HG02981 (cell line): ENCODE data around the gene MASP1.
A peak's percentile ranks its signal among the peaks of the same experiment; 100 is the strongest.
"Not testable (repeated sequence)": the region's sequence is repeated elsewhere in the genome, so short reads cannot be mapped to it uniquely, and the experiment has no call there.

Experiments
- ATAC-seq: cut with Tn5 transposase; IDR thresholded peaks from one replicate; pipeline ENCODE4 v1.9.1; 2021; ENCODE audit warnings: mild to moderate bottlenecking, moderate library complexity; ENCODE audit not compliant: unreplicated experiment

MASP1 gene

DNA sequence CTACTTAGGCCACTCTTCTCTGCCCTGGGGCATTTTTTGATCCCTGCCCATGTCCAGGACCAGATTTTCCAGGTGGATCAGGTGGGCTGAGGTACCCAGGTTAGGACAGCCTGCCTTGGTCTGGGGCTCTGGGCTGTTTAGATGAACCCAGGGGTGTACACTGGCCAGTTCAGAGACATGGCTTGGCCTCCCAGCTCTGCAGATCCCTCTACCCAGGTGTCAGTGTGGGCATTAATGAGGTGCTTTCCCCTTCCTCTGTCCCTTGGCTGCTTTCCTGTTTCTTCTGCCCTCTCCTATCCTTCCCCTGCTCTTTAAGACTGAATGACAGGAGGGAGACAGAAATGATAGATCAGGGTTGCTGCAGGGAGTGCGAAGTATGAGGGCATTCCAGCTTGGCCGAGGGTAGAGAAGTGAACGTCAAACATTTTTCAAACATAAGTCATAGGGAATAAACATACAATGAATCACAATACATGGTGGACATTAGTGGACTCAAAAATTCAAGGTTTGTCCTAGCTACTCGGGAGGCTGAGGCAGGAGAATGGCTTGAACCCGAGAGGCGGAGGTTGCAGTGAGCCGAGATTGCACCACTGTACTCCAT lies 63.8 kb downstream of the MASP1 start:
- ATAC-seq: no peak

DNA sequence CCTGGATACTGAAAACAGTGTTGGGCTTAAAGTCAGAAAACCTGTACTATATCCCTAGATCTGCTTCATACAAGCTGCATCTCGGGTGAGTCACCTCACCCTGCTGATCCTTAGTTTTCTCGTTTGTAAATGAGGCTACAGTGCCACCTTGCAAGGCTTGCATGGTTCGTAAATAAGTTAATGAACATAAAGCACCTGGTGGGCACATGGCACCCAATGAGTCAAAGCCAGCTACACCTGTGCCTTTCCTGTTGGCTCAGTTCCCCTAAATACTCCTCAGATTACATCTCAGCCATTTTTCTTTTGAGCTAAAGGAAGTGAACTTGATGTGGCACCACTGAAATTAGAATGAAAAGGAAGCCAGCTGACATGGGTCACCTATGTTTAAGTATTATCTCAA lies 67.7 kb downstream of the MASP1 start:
- no peak for ATAC-seq

DNA sequence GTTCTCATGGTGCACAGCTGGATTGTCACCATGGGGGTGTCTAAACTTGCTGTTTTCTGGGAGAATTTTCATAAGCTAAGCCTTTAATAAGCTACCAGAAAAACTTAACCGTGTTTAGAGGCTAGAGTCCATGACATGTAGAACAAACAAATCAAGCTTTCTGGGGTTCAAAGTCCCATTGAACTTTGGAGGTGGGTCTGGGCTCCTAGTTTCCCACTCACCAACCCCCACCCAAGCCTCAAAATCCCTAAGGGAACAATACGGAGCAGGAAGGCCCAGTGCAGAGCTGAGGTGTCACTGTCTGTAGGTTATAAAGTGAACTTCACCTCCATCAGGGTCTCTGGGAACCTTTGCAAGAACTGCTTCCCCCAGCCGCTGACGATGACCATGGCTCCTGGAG lies 68.7 kb downstream of the MASP1 start:
- no peak for ATAC-seq

DNA sequence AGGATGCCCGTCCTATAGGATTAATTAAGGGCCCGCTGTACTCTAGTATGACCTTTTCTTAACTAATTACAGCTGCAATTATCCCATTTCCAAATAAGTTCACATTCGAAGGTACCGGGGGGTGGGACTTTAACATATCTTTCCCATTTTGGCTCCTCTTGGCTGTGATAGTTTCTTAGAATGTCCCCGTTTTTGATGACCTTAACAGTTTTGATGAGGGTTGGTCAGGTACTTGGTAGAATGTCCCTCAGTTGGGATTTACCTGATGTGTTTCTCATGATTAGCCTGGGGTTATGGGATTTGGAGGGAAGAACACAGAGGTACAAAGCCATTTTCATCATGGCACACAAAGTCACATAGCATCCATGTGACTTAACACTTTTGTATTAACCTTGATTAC lies 76.1 kb downstream of the MASP1 start:
- ATAC-seq: no peak

DNA sequence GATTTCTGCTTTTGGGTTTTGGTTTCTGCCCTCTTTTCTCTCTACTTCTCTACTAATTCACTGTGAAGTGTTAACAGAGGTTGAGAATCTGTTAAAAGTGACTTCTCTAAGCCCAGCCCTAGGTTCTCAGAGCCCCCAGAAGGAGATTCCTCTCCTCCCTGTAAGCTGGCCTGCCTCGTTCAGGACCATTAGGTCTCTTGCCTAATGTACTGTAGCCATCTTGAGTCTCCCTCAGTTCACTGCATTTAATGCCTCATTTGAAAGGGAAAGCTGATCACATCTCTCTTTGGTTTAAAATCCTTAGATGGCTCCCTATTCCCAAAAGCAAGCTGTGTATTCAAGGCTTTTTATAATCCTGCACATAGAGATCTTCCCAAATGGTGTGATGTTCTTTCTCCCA lies 77.9 kb downstream of the MASP1 start:
- no peak for ATAC-seq

DNA sequence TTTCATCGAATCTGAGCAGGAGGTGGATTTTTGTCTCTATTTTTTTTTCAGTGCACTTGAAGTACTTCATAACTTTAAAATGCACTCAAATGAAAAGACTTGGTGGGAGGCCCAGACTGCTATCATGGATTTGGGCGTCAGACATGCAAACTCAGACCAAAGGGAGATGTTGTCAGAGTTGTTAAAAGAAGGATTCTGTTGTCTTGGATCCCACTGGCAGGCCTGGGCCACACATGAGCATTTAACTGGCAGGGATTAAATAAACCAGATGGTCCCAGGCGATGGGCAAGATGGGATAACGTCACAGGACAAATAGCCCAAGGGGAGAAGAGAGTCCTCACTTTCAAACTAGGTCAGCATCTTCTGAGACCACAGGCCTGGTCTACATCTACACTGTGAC lies 78.8 kb downstream of the MASP1 start:
- ATAC-seq: no peak

DNA sequence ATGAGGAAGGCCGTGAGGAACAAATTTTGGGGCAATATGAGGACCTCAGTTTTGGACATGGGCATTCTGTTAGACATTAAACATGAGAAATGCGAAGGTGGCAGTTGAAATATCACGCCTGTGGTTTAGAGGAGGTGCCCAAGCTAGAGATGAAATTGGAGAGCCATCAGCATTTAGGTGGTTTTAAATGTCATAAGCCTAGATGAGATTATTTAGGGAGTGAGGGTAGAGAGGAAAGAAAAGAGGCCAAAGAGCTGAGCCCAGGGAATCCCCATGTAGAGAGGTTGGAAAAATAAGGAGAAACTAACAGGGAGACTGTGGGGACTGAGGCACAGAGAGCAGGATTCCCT lies 79.4 kb downstream of the MASP1 start:
- no peak for ATAC-seq

DNA sequence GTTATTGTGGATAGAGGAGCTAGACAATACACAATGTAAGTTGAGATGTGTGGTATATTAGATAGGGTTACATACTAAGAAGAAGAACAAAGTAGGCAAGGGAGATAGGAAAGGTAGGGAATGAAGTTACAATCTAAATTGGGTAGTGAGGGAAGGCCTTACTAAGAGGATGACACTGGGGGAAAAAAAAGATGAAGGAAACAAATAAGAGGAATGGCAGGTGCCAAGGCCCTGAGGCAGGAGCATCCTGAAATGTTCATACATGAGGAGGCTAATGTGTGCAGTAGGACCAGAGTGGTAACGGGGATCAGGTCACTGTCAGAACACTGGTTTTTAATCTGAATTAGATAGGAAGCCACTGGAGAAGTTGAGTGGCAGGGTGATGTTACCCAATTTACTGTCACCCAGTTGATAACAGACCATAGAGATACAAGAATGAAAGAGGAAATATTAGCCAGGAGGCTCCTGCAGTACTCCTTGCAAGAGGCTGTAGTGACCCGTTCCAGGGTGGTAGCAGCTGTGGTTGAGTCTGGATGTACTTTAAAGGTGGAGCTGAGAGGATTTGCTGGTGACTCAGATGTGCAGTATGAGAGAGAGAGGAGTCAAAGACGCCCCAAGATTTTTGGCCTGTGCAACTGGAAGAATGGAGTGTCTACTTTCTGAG lies 79.9 kb downstream of the MASP1 start:
- no peak for ATAC-seq

DNA sequence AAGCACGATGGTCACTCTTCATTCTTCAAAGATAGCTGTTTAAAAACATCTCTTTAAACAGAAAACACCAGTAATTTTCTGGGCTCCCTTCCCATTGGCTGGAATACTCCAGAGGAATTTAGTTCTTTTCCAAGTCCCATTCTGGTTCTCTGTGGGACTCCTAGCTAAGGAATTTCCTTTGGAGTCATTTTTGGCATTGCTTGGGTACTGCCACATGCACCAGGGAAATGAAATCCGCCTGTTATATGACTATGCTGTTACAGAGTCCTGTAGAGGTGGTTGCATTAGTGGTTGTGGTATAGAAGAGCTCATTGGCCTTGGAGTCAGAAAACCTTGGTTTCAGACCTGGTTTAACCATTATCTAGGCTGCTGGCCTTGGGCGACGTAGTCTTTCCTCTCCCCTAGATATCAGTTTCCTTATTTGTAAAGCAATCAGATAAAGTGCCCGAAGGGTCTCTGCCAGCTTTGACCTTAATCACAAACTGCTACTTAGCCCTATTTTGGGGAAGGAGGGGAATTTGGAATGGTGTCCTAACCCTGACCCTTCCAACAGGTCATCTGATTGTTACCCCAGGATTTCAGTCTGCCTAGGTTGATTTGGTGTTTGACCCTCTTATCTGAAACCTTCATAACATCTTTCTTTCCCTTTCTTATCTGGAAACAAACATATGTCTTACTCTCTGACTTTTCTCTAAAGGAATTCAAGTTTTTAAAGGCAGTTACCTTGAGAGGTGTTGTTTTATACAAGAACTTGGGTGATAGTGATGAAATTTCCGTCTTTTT lies 80.8 kb downstream of the MASP1 start:
- ATAC-seq: peak; percentile 98

DNA sequence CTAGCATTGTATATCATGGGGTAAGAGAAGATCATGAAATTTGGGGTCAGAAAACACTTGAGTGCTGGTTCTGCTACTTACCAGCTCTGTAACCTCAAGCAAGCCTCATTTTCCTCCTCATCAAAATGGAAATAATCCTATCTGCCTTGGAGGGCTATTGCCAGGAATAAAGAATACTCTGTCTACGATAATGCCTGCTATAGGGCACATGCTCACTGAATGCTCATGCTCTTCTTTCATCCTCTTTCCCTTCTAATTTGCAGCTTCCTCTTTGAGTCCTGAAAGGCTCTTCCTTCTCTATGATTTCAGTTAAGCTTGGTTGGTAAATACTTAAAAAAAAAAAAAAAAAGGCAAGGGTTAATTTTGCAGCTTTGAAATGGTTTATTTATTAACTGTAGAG lies 81.4 kb downstream of the MASP1 start:
- no peak for ATAC-seq

DNA sequence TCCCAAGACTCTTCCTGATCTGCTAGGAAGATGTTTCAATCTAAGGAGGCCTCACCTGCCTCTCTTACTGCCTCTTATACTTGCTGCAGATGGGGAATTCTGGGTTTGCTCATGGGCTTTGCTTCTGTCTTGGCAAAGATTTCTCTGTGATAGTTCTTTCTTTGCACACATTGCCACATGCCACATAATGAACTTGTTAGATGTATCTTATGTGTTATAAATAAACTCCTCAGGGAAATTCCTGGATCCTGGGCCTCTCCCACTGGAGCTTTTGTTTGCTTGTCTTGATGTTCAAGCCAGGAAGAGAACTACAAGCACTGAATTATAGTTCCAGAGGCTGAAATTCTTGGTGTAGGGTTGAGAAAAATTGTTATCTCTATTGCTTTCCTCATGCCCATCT lies 82.0 kb downstream of the MASP1 start:
- ATAC-seq: no peak

DNA sequence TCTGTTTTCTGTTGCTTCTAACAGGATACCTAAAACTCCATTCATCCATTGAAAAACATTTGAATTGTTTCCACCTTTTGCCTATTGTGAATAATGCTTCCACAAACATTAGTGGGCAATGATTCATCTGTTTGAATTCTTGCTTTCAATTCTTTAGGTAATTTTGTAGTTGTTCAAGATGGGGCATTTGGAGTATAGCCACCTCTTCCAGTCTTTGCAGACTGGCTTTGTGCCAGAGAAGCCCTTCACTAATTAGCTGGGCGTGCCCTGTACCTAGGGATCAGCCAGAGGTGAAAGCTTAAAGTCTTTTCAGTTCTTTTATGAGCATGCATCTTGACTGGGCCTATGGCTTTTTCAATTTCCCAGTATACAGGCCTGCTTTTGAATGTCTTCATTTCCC lies 83.4 kb downstream of the MASP1 start:
- ATAC-seq: no peak

DNA sequence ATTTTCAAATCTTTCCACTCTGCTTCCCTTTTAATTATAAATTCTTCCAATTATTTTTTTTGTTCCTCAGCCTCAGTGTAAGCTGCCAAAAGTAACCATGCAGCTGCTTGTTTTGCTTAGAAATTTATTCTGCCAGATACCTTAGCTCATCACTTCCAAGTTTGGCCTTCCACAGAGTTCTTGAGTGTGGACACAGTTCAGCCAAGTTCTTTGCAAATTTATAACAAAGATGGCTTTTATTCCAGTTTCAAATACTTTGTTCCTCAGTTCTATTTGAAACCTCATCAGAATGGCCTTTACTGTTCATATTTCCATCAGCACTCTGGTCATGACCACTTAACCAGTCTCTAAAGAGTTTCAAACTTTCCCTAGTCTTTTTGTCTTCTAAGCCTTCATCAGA lies 83.9 kb downstream of the MASP1 start:
- ATAC-seq: no peak

DNA sequence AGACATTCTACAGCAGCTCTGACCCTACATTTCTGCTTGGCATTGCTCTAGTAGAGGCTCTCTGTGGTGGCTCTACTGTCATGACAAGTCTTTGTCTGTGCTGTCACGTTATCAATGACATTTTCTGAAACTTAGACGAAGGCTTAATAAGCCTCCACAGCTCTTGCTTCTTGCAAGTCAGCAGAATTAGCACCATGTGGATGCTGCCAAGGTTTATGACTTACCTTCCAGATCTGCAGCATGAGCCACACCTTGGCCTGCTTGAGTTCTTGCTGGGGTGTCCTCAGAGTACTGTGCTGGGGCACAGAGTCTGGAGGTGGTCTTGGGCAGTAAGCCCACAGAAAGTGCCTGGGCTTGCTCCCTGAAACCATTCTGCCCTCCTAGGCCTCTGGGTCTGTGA lies 84.5 kb downstream of the MASP1 start:
- no peak for ATAC-seq

DNA sequence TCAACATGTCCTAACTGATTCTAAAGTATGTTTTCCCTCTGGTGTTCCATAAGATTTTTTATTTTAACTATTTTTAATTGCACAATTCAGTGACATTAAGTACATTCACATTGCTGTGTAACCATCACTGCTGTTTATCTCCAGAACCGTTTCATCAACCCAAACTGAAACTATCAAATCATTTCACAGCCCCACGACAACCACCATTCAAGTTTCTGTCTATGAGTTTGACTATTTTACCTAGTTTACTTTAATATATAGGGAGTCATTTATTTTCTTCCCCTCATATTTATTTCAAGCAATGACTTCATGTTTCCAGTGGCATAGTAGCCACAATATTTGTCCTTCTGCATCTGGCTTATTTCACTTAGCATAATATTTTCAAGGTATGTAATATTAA lies 85.9 kb downstream of the MASP1 start:
- no peak for ATAC-seq

DNA sequence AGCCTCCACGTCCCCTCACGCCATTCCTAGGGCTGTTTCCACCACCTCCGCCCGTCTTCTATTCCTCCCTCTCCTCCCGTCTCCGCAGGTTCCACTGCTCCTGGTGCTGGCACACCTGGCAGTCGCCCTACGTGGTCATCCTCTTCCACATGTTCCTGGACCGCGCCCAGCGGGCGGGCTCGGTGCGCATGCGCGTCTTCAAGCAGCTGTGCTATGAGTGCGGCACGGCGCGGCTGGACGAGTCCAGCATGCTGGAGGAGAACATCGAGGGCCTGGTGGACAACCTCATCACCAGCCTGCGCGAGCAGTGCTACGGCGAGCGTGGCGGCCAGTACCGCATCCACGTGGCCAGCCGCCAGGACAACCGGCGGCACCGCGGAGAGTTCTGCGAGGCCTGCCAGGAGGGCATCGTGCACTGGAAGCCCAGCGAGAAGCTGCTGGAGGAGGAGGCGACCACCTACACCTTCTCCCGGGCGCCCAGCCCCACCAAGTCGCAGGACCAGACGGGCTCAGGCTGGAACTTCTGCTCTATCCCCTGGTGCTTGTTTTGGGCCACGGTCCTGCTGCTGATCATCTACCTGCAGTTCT lies 92.0 kb downstream of the MASP1 start:
- not testable (repeated sequence) for ATAC-seq

DNA sequence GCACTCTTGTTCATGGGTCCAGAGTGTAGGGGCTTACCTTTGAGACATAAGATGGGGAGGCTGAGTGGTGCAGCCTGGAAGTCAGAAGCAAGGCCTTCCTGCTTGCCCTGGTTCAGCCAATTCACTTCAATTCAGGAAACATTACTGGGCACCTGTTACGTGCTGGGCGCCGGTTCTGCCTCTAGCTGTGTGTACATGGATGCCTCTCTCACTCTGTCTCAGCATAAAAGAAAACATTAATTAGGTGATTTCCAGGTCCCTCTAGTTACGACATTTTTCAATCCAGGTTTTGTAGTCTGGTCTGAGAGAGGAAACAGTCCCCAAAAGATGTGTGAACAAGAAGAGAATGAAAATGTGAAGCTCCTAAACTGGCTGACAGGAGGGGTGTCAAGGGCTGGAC lies 93.0 kb downstream of the MASP1 start:
- ATAC-seq: no peak

DNA sequence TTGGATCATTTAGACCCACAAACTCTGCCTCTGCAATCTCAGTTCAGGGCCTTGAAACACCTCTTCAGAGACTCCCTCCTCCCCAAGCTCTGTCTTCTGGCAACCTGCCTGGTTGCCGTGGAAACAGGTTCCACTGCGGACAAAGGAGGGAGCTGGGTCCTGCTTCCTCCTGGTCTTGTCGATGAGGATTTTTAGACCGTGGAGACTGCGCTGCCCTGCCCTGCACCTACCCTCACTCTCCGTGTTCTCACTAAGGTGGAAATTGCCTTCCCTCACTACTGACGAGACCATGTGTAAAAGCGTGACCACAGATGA lies 94.2 kb downstream of the MASP1 start, which contains the start of gene RTP1:
Gene RTP1 (plus strand): TSS at position 152 of the 315 bp plus-strand sequence. CDS start 30 bp downstream, at position 182.
- no peak for ATAC-seq

DNA sequence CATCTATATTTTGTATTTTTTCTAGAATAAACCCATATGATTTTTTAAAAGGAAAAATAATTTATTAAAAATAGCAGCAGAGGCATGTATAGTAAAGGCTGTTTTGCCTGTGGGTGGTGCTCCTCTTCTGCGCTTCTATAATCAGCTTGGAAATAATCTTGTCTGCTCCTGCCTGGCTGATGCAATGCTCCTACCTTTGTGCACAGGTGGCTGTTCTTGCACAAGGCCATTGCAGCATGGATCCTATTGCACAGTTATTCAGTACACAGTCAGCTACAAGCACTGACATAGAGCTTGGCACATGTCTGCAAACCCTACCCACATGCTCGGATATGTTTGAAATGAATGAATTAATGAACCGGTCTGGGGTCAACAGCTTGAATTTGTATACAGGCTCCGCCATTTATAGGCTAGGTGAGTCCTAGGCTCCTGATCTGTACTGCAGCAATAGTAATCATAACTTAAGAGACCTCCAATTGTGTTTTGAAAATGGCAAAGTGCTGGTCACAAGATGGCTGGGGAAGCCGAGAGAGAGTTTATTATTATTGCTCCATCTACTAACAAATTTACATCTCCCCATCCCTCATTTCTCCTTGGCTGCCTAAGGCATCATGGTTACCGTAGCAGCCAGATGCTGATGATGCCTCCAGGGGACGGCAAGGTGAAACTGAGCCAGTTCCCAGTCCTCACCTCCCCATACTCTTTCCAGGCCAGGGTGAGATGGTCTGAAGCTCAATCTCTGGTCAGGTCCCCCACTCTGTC lies 94.8 kb downstream of the MASP1 start:
- no peak for ATAC-seq

DNA sequence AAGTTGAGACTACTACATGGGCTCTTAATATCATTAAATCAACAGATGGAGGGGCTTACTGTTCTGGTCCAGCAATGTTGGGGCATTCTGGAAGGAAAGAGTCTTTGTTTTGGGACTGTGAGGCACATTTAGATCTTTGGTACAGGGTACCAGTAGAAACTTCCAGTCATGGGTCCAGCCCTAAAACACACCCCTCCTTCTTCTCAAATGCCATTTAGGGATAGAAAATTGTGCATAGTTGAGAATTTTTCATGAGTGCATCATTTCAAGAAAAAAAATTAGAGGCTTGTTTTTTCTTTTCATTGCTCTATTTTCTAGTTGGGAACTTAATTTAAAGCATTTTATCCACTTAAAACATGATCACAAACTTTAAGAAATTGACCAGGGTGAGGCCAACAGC lies 98.4 kb downstream of the MASP1 start:
- no peak for ATAC-seq

DNA sequence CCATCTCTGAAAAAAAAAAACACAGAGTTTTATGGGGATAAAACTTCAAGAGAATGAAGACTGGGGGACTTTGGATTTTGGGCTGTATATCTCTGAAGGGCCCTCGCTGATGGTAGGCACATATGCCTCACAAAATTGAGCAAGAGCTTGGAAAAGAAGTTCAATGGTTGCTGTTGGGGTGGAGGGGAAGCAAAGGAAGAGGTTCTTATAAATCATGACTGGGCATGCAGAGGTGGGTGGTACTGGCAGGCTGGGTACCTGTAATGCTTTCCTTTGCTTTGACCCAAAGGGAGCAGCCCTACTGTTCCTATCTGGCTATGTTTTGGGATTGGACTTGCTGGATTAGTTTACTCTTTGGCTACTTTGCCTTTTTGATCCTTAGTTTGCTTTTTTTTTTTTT lies 100.3 kb downstream of the MASP1 start:
- ATAC-seq: no peak
